NT2/D1 (cell line): ENCODE measurements around the gene IRF8.

Experiments used
- SUZ12 ChIP-seq: IDR thresholded peaks from 2 replicates; pipeline ENCODE4 v1.6.1; 2011; ENCODE audit not compliant: insufficient read length, insufficient read depth; ENCODE audit errors: extremely low read depth
- YY1 ChIP-seq: IDR thresholded peaks from 2 replicates; pipeline ENCODE4 v1.6.1; 2011; ENCODE audit not compliant: insufficient read length, insufficient read depth
- ZNF274 ChIP-seq: IDR thresholded peaks from 2 replicates; pipeline ENCODE4 v1.6.1; 2011; ENCODE audit warnings: mild to moderate bottlenecking, low read depth, low read length

GRCh38 chr16:85935974-85936760 is 37.2 kb downstream of the IRF8 start:
- TF ChIP-seq YY1 (no peak), ZNF274 (no peak), SUZ12 (no peak)
